Astrocyte of the spinal cord (primary cell): ENCODE data around the gene FBXW5.

Experiments
- DNase-seq: peaks from one replicate; pipeline ENCODE4 v3.0.0; 2011; ENCODE audit warnings: low read depth, low spot score
- H3K4me3 ChIP-seq: 2 replicates; pipeline ENCODE4 v1.5.1; 2011; ENCODE audit warnings: low read depth, mild to moderate bottlenecking, low read length, moderate library complexity
- CTCF ChIP-seq: IDR thresholded peaks from 2 replicates; pipeline ENCODE4 v1.5.1; 2012; ENCODE audit warnings: low read depth, mild to moderate bottlenecking, low read length, inconsistent platforms
- in situ Hi-C: cut with HindIII; loops from 2 replicates; pipeline ENCODE4 v1.10.0; 2017; ENCODE audit warnings: low sequenced_read_pairs

FBXW5 gene

GRCh38 chr9:136941231-136942111 is 3.1 kb downstream of the FBXW5 start:
- H3K4me3 ChIP-seq: no peak overlapping the region
- no peak for DNase-seq
- no peak for TF ChIP-seq CTCF
- in situ Hi-C loops: loop anchor here (25.0 kb wide), 1 partner anchor 96 kb away; the partner anchor contains the start of genes ABCA2, FUT7 and NPDC1

- H3K4me3 ChIP-seq: no peak overlapping the region
- in situ Hi-C loops: loop anchor here (25.0 kb wide), 1 partner anchor 97 kb away; the partner anchor contains the start of genes ABCA2, FUT7 and NPDC1
- TF ChIP-seq CTCF: no peak
- DNase-seq: no peak
Measured at GRCh38 chr9:136940526-136941230, 3.9 kb downstream of the FBXW5 start.

GRCh38 chr9:136939996-136940525 is 4.5 kb downstream of the FBXW5 start:
- H3K4me3 ChIP-seq: no peak overlapping the region
- no peak for DNase-seq
- in situ Hi-C loops: loop anchor here (25.0 kb wide), 1 partner anchor 97 kb away; the partner anchor contains the start of genes ABCA2, FUT7 and NPDC1
- no peak for TF ChIP-seq CTCF

- H3K4me3 ChIP-seq: no peak overlapping the region
- no peak for TF ChIP-seq CTCF
- in situ Hi-C loops: loop anchor here (25.0 kb wide), 1 partner anchor 98 kb away; the partner anchor contains the start of genes ABCA2, FUT7 and NPDC1
- no peak for DNase-seq
Measured at GRCh38 chr9:136939431-136939995, 5.0 kb downstream of the FBXW5 start.

- no peak for TF ChIP-seq CTCF
- no peak overlapping the region for H3K4me3 ChIP-seq
- in situ Hi-C loops: loop anchor here (25.0 kb wide), 1 partner anchor 100 kb away; the partner anchor contains the start of genes ABCA2, FUT7 and NPDC1
- no peak for DNase-seq
Measured at GRCh38 chr9:136937186-136938001, 7.1 kb downstream of the FBXW5 start.
